H1 (cell line): ENCODE results near the gene LEMD2. TPM values are rescaled to one million over a fixed set of nuclear protein-coding genes. Genes with fewer than 3 reads are reported as not detected.

Experiments used
- NANOG ChIP-seq: IDR thresholded peaks from 2 replicates; pipeline ENCODE4 v1.6.1; 2011; ENCODE audit warnings: low read length, low read depth, mild to moderate bottlenecking, inconsistent platforms; ENCODE audit not compliant: insufficient read depth, poor library complexity, severe bottlenecking
- RFX5 ChIP-seq: IDR thresholded peaks from 2 replicates; pipeline ENCODE4 v1.6.1; 2011; ENCODE audit warnings: low read depth, low read length, improper control_type of control experiment, borderline replicate concordance
- SIRT6 ChIP-seq: IDR thresholded peaks from one replicate; pipeline ENCODE4 v1.7.1; 2012; ENCODE audit warnings: low read length, inconsistent platforms
- SP4 ChIP-seq: IDR thresholded peaks from 2 replicates; pipeline ENCODE4 v1.6.1; 2012; ENCODE audit warnings: low read length, inconsistent platforms
- SRF ChIP-seq: IDR thresholded peaks from 2 replicates; pipeline ENCODE4 v1.6.1; 2011; ENCODE audit warnings: mild to moderate bottlenecking, low read depth, low read length, moderate library complexity
- YY1 ChIP-seq: IDR thresholded peaks from 2 replicates; pipeline ENCODE4 v1.6.1; 2011; ENCODE audit warnings: low read depth, mild to moderate bottlenecking, low read length
- polyA plus RNA-seq, 7 experiments: library from polyadenylated mRNA; depleted of rRNA in 3 of 7; stranded (reverse) in 5 of 7; unstranded in 2 of 7; fragments of >200 nt in 5 of 7; fragments of 200-250 nt in 2 of 7; gene quantifications; 1 replicate in 5 of 7; 2 replicates in 1 of 7; 4 replicates in 1 of 7; pipeline versions ENCODE4 v1.2.1 to v1.2.3, GENCODE V29; 2011 to 2013; ENCODE audit warnings: missing spikeins in 2 of 7, mixed read lengths in 2 of 7
- total RNA-seq: library from RNA; stranded (reverse); fragmentation: NEBNext Ultra II Directional; extraction: Animal tissue kit (Norgen Biotek cat#: 25700); gene quantifications from 2 replicates; pipeline ENCODE4 v1.2.1, GENCODE V29; 2021
- TF ChIP-seq, protein P1 (sequence below): fragments of 300-600 bp; sonication (generic); IDR thresholded peaks from 2 replicates; pipeline ENCODE4 v1.7.1; 2012; ENCODE audit warnings: low read length, moderate library complexity, mild to moderate bottlenecking, inconsistent platforms; ENCODE audit not compliant: insufficient replicate concordance

The LEMD2 gene
- total and polyA plus RNA-seq, 2 of the 8 experiments (the other 6 are each of a cell fraction or from before 2014, with no cell fraction given): 32.7 to 57.3 TPM

GRCh38 chr6:33787346-33787953, 1.5 kb downstream of the LEMD2 start (continued):
- TF ChIP-seq, protein P1, sequence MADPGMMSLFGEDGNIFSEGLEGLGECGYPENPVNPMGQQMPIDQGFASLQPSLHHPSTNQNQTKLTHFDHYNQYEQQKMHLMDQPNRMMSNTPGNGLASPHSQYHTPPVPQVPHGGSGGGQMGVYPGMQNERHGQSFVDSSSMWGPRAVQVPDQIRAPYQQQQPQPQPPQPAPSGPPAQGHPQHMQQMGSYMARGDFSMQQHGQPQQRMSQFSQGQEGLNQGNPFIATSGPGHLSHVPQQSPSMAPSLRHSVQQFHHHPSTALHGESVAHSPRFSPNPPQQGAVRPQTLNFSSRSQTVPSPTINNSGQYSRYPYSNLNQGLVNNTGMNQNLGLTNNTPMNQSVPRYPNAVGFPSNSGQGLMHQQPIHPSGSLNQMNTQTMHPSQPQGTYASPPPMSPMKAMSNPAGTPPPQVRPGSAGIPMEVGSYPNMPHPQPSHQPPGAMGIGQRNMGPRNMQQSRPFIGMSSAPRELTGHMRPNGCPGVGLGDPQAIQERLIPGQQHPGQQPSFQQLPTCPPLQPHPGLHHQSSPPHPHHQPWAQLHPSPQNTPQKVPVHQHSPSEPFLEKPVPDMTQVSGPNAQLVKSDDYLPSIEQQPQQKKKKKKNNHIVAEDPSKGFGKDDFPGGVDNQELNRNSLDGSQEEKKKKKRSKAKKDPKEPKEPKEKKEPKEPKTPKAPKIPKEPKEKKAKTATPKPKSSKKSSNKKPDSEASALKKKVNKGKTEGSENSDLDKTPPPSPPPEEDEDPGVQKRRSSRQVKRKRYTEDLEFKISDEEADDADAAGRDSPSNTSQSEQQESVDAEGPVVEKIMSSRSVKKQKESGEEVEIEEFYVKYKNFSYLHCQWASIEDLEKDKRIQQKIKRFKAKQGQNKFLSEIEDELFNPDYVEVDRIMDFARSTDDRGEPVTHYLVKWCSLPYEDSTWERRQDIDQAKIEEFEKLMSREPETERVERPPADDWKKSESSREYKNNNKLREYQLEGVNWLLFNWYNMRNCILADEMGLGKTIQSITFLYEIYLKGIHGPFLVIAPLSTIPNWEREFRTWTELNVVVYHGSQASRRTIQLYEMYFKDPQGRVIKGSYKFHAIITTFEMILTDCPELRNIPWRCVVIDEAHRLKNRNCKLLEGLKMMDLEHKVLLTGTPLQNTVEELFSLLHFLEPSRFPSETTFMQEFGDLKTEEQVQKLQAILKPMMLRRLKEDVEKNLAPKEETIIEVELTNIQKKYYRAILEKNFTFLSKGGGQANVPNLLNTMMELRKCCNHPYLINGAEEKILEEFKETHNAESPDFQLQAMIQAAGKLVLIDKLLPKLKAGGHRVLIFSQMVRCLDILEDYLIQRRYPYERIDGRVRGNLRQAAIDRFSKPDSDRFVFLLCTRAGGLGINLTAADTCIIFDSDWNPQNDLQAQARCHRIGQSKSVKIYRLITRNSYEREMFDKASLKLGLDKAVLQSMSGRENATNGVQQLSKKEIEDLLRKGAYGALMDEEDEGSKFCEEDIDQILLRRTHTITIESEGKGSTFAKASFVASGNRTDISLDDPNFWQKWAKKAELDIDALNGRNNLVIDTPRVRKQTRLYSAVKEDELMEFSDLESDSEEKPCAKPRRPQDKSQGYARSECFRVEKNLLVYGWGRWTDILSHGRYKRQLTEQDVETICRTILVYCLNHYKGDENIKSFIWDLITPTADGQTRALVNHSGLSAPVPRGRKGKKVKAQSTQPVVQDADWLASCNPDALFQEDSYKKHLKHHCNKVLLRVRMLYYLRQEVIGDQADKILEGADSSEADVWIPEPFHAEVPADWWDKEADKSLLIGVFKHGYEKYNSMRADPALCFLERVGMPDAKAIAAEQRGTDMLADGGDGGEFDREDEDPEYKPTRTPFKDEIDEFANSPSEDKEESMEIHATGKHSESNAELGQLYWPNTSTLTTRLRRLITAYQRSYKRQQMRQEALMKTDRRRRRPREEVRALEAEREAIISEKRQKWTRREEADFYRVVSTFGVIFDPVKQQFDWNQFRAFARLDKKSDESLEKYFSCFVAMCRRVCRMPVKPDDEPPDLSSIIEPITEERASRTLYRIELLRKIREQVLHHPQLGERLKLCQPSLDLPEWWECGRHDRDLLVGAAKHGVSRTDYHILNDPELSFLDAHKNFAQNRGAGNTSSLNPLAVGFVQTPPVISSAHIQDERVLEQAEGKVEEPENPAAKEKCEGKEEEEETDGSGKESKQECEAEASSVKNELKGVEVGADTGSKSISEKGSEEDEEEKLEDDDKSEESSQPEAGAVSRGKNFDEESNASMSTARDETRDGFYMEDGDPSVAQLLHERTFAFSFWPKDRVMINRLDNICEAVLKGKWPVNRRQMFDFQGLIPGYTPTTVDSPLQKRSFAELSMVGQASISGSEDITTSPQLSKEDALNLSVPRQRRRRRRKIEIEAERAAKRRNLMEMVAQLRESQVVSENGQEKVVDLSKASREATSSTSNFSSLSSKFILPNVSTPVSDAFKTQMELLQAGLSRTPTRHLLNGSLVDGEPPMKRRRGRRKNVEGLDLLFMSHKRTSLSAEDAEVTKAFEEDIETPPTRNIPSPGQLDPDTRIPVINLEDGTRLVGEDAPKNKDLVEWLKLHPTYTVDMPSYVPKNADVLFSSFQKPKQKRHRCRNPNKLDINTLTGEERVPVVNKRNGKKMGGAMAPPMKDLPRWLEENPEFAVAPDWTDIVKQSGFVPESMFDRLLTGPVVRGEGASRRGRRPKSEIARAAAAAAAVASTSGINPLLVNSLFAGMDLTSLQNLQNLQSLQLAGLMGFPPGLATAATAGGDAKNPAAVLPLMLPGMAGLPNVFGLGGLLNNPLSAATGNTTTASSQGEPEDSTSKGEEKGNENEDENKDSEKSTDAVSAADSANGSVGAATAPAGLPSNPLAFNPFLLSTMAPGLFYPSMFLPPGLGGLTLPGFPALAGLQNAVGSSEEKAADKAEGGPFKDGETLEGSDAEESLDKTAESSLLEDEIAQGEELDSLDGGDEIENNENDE: no peak
- no peak for TF ChIP-seq YY1
- no peak for TF ChIP-seq NANOG
- TF ChIP-seq SRF: no peak
- no peak for TF ChIP-seq RFX5
- no peak for TF ChIP-seq SP4
- TF ChIP-seq SIRT6: no peak
